ENCODE measurements around the gene PDK1.
A peak's percentile ranks its signal among the peaks of the same experiment; 100 is the strongest.

The PDK1 gene

GRCh38 chr2:172555272-172555521 is 693 bp upstream of the PDK1 start:
- peaks cover 4% of the 10 kb centered on the region for H3K9me3 Mint-ChIP-seq
- H3K4me1 Mint-ChIP-seq, result peaks cover 54% of the 10 kb centered on the region
- H3K27me3 Mint-ChIP-seq (ENCODE audit: low read depth, poor library complexity), result no peaks in the 10 kb centered on the region
- TF ChIP-seq, protein P1, sequence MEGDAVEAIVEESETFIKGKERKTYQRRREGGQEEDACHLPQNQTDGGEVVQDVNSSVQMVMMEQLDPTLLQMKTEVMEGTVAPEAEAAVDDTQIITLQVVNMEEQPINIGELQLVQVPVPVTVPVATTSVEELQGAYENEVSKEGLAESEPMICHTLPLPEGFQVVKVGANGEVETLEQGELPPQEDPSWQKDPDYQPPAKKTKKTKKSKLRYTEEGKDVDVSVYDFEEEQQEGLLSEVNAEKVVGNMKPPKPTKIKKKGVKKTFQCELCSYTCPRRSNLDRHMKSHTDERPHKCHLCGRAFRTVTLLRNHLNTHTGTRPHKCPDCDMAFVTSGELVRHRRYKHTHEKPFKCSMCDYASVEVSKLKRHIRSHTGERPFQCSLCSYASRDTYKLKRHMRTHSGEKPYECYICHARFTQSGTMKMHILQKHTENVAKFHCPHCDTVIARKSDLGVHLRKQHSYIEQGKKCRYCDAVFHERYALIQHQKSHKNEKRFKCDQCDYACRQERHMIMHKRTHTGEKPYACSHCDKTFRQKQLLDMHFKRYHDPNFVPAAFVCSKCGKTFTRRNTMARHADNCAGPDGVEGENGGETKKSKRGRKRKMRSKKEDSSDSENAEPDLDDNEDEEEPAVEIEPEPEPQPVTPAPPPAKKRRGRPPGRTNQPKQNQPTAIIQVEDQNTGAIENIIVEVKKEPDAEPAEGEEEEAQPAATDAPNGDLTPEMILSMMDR (IDR thresholded peaks at IDR 0.05), result no peak
- peak overlapping the region; percentile 99 for H3K27ac Mint-ChIP-seq
- H3K36me3 Mint-ChIP-seq (ENCODE audit: low read depth), result peaks cover 5% of the 10 kb centered on the region
- H3K4me3 Mint-ChIP-seq, result peak overlapping the region; percentile 95
- no peak for DNase-seq

- Mint-ChIP-seq H3K9me3 (peaks cover 4% of the 10 kb centered on the region), H3K36me3 (ENCODE audit: low read depth) (peaks cover 7% of the 10 kb centered on the region), H3K4me3 (peak overlapping the region; percentile 88), H3K4me1 (peaks cover 54% of the 10 kb centered on the region), H3K27me3 (ENCODE audit: low read depth, poor library complexity) (no peaks in the 10 kb centered on the region), H3K27ac (peak overlapping the region; percentile 95)
- peak; percentile 70 for DNase-seq
- TF ChIP-seq, protein P1 (IDR thresholded peaks at IDR 0.05), result no peak
These were observed 569 bp downstream of the PDK1 start for GRCh38 chr2:172556284-172557033.

DNA sequence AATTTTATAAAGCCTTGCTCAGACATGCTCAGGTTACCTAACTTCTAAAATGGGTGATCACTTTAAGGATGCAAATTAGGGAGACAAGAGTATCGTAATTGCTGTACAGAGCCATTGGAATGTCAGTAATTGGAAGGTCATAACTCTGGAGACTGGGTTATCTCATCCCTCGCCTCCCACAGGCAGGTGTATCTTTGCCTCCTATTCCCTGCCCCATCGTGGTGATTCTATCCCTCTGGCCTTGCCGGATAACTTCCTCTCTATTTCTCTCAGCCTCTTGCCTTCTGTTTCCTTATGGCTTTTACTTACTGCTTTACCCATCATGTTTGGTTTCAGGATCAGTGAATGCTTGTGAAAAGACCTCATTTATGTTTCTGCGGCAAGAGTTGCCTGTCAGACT is 2.5 kb downstream of the PDK1 start:
- peak overlapping the region; percentile 44 for H3K27ac Mint-ChIP-seq
- no peak for DNase-seq
- peaks cover 18% of the 10 kb centered on the region for H3K36me3 Mint-ChIP-seq (ENCODE audit: low read depth)
- TF ChIP-seq, protein P1 (IDR thresholded peaks at IDR 0.05), result no peak
- H3K27me3 Mint-ChIP-seq (ENCODE audit: low read depth, poor library complexity), result no peaks in the 10 kb centered on the region
- H3K4me3 Mint-ChIP-seq, result peak overlapping the region; percentile 88
- peaks cover 68% of the 10 kb centered on the region for H3K4me1 Mint-ChIP-seq
- H3K9me3 Mint-ChIP-seq, result no peaks in the 10 kb centered on the region

DNA sequence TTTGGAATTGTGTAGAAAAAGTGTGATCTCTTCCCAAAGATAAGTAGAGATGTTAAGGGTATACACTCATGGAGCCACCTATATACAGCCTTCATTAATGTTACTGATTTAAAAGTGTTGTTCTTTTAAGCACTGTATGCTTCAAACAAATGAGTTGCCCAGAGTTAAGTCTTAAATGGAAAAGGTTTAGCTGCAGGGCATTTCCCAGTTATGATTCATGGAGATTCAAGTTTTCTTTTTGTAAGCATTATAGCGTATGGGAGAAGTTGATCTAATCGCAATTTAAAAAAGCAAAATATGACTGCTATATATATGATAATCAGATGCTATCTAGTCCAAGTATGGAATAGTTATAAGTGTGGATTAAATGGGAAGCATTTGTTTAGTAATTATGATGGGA is 4.8 kb downstream of the PDK1 start:
- H3K4me1 Mint-ChIP-seq, result peaks cover 56% of the 10 kb centered on the region
- DNase-seq, result no peak
- TF ChIP-seq, protein P1 (IDR thresholded peaks at IDR 0.05), result no peak
- no peak overlapping the region for H3K4me3 Mint-ChIP-seq
- no peaks in the 10 kb centered on the region for H3K9me3 Mint-ChIP-seq
- H3K27me3 Mint-ChIP-seq (ENCODE audit: low read depth, poor library complexity), result no peaks in the 10 kb centered on the region
- no peak overlapping the region for H3K27ac Mint-ChIP-seq
- H3K36me3 Mint-ChIP-seq (ENCODE audit: low read depth), result peaks cover 38% of the 10 kb centered on the region

DNA sequence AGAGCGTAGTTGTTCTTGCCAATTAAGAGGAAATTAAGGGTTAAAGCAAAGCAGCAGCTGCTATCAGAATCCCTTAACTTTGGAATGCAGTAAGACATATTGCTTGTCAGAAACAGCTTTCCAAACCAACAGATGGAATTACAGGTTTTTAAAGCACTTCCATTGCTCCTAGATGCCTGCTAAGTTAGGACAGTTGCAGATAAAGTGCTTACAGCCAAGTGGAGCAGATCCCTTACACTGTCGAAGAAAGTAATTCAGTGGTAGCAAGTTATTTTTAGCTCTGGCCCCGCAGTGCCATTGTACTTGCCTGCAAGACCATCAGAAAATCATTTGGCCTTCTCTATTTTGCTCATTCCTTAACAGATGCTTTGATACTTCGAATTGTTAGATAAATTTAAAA is 5.4 kb downstream of the PDK1 start:
- Mint-ChIP-seq H3K4me3 (no peak overlapping the region), H3K9me3 (no peaks in the 10 kb centered on the region), H3K4me1 (peaks cover 56% of the 10 kb centered on the region), H3K27ac (no peak overlapping the region), H3K27me3 (ENCODE audit: low read depth, poor library complexity) (no peaks in the 10 kb centered on the region), H3K36me3 (ENCODE audit: low read depth) (peaks cover 44% of the 10 kb centered on the region)
- DNase-seq, result no peak
- TF ChIP-seq, protein P1 (IDR thresholded peaks at IDR 0.05), result no peak

GRCh38 chr2:172562298-172562697 is 6.4 kb downstream of the PDK1 start:
- H3K9me3 Mint-ChIP-seq, result no peaks in the 10 kb centered on the region
- H3K27me3 Mint-ChIP-seq (ENCODE audit: low read depth, poor library complexity), result no peaks in the 10 kb centered on the region
- no peak overlapping the region for H3K27ac Mint-ChIP-seq

More at GRCh38 chr2:172562298-172562697, 6.4 kb downstream of the PDK1 start:
- Mint-ChIP-seq H3K4me1 (peaks cover 51% of the 10 kb centered on the region), H3K36me3 (ENCODE audit: low read depth) (peaks cover 54% of the 10 kb centered on the region), H3K4me3 (no peak overlapping the region)
- TF ChIP-seq, protein P1 (IDR thresholded peaks at IDR 0.05), result no peak
- DNase-seq, result no peak
